H1 (cell line): ENCODE measurements around the gene ZC3H7B. TPM values are rescaled to one million over a fixed set of nuclear protein-coding genes. Genes with fewer than 3 reads are reported as not detected.

Source experiments
- CEBPB ChIP-seq: IDR thresholded peaks from 2 replicates; pipeline ENCODE4 v1.6.1; 2012; ENCODE audit warnings: low read depth, low read length
- KDM4A ChIP-seq: IDR thresholded peaks from one replicate; pipeline ENCODE4 v1.7.1; 2012; ENCODE audit warnings: low read depth, mild to moderate bottlenecking, moderate library complexity, low read length, inconsistent platforms; ENCODE audit not compliant: severe bottlenecking
- RNF2 ChIP-seq: fragments of 200-900, 300-1000 bp; sonication (generic); IDR thresholded peaks from 2 replicates; pipeline ENCODE4 v1.7.1; 2016; ENCODE audit warnings: borderline replicate concordance, low read depth, mild to moderate bottlenecking, antibody characterized with exemption, low read length; ENCODE audit not compliant: poor library complexity, severe bottlenecking; ENCODE audit errors: missing control alignments
- SRF ChIP-seq: IDR thresholded peaks from 2 replicates; pipeline ENCODE4 v1.6.1; 2011; ENCODE audit warnings: mild to moderate bottlenecking, low read depth, low read length, moderate library complexity
- polyA plus RNA-seq, 7 experiments: library from polyadenylated mRNA; depleted of rRNA in 3 of 7; stranded (reverse) in 5 of 7; unstranded in 2 of 7; fragments of >200 nt in 5 of 7; fragments of 200-250 nt in 2 of 7; gene quantifications; 1 replicate in 5 of 7; 2 replicates in 1 of 7; 4 replicates in 1 of 7; pipeline versions ENCODE4 v1.2.1 to v1.2.3, GENCODE V29; 2011 to 2013; ENCODE audit warnings: missing spikeins in 2 of 7, mixed read lengths in 2 of 7
- total RNA-seq: library from RNA; stranded (reverse); fragmentation: NEBNext Ultra II Directional; extraction: Animal tissue kit (Norgen Biotek cat#: 25700); gene quantifications from 2 replicates; pipeline ENCODE4 v1.2.1, GENCODE V29; 2021
- TF ChIP-seq, protein P1 (sequence below): IDR thresholded peaks from 2 replicates; pipeline ENCODE4 v1.6.1; 2012; ENCODE audit warnings: inconsistent platforms

Gene ZC3H7B
- total and polyA plus RNA-seq, 2 of the 8 experiments (the other 6 are each of a cell fraction or from before 2014, with no cell fraction given), result 35.5 to 78.6 TPM

- TF ChIP-seq, protein P1, sequence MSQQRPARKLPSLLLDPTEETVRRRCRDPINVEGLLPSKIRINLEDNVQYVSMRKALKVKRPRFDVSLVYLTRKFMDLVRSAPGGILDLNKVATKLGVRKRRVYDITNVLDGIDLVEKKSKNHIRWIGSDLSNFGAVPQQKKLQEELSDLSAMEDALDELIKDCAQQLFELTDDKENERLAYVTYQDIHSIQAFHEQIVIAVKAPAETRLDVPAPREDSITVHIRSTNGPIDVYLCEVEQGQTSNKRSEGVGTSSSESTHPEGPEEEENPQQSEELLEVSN, result no peak
- TF ChIP-seq RNF2 (no peak), SRF (no peak), CEBPB (no peak), KDM4A (no peak)
Observed at GRCh38 chr22:41262250-41262765, 39.0 kb upstream of the ZC3H7B start (continued).
